GM19035 (cell line): ENCODE data around the gene TBR1.
A peak's percentile ranks its signal among the peaks of the same experiment; 100 is the strongest.

Source experiments
- ATAC-seq: cut with Tn5 transposase; IDR thresholded peaks from one replicate; pipeline ENCODE4 v1.9.1; 2021; ENCODE audit not compliant: unreplicated experiment

The TBR1 gene

GRCh38 chr2:161415987-161416707, at the start of gene TBR1:
TSS of gene TBR1 (plus strand) at chr2:161416297. CDS start at chr2:161416411, 114 bp downstream.
- no peak for ATAC-seq

- no peak for ATAC-seq
These were observed 48.4 kb upstream of the TBR1 start for GRCh38 chr2:161367675-161368074.

- ATAC-seq, result no peak
These were observed 46.8 kb upstream of the TBR1 start for GRCh38 chr2:161369311-161369710.

GRCh38 chr2:161370981-161371380, 45.1 kb upstream of the TBR1 start:
- ATAC-seq, result no peak

- no peak for ATAC-seq
These were observed 44.2 kb upstream of the TBR1 start for GRCh38 chr2:161371869-161372268.

DNA sequence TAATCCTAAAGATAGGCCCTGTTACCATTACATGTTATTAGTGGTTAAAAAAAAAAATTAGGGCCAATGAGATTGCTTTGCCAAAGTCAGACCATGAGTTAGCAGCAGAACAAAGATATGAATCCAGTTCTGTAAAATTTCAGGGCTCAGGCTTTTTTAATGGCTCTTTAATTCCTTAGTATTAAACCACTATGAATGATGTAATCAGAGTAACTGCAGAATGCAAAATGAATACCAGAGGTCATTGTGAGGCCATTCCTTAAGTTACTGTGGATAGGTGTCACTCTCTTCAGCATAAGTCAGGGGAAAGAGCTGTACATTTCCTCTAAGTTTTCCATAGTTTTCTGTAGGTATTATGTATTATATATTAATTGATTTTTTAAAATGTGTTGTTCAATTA, 42.2 kb upstream of the TBR1 start:
- ATAC-seq, result no peak

- ATAC-seq, result no peak
These were observed 41.7 kb upstream of the TBR1 start for GRCh38 chr2:161374446-161374845.

DNA sequence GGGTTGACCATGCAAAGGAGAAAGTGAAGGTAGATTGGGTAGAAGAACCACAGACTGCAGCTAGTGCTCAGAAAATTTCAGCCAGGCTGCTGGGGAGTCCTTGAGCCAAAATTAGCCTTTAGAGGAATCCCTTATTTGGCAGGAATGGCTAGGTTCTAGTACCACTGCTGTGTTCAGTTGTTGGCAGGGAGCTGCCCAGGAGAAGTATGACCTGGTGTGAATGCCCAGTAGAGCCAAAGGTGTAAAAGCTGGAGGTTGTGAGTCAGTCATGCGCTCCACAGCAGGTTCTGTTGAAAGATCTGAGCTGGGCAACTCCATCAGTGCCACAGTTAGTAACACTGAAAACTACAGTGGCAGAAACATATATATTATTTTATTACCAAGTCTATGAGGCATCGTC, 36.4 kb upstream of the TBR1 start:
- no peak for ATAC-seq

- no peak for ATAC-seq
These were observed 34.6 kb upstream of the TBR1 start for GRCh38 chr2:161381546-161381945.

- no peak for ATAC-seq
These were observed 33.4 kb upstream of the TBR1 start for GRCh38 chr2:161382747-161383146.

GRCh38 chr2:161384864-161385263, 31.2 kb upstream of the TBR1 start:
- peak; percentile 83 for ATAC-seq

- peak; percentile 67 for ATAC-seq
These were observed 29.8 kb upstream of the TBR1 start for GRCh38 chr2:161386228-161386824.

GRCh38 chr2:161388146-161388779, 27.8 kb upstream of the TBR1 start:
- no peak for ATAC-seq

DNA sequence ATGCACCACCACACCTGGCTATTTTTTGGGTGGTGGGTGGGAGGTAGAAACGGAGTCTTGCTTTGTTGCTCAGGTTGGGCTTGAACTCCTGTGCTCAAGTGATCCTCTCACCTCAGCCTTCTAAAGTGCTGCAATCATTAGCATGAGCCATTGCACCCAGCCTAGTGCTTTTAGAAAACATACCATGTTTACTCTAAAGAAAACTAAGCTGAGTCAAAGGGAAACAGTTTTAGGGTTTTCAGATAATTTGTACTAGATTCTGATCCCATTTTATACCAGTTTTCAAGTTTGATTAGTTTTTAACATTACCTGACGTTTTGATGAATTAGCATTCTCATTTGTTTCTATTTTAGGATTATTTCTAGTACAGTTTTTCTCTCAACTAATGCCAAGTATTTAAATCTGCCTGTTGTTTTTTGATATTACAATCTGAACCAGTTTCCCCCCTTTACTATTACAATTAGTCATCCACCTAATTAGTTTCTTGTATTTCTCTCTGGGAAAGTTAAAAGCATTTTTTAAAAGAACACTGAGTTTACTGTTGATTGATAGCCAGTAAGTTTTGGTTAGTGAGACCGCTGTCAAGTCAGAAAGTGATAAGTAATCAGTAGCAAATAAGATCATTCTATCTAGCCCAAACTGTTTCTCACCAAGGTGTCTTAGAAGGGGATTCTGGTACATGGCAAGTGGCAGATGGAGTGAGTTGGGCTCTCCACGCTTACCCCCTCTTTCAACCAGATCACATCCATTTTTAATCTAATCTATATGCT, 24.2 kb upstream of the TBR1 start:
- no peak for ATAC-seq

DNA sequence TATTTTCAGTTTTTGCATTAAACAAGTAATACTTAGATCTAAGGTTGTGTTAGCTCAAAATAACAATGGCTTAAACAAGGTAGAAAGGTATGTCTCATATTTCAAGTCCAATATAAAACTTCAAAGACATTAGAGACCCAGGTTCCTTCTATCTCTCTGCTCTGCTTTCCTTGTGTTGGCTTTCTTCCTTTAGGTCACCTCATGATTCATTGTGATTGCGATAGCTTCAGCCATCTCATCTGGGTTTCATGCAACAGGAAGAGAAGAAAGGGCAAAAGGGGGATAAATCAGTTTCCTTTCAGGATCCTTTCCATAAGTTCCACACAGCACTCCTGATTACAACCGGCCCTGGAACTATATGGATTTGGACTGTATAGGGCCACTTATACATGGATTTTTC, 16.0 kb upstream of the TBR1 start:
- no peak for ATAC-seq

DNA sequence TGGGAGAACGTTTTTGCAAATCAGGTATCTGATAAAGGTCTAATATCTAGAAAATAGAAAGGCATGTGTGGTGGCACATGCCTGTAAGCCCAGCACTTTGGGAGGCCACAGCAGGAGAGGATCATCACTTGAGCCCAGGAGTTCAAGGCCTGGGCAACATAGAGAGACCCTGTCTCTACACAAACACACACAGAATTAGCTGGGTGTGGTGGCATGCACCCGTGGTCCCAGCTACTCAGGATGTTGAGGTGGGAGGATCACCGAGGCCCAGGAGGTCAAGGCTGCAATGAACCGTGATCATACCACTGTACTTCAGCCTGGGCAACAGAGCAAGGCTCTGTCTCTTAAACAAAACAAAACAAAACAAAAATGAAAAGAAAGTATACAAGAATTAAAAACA, 13.8 kb upstream of the TBR1 start:
- ATAC-seq, result no peak

DNA sequence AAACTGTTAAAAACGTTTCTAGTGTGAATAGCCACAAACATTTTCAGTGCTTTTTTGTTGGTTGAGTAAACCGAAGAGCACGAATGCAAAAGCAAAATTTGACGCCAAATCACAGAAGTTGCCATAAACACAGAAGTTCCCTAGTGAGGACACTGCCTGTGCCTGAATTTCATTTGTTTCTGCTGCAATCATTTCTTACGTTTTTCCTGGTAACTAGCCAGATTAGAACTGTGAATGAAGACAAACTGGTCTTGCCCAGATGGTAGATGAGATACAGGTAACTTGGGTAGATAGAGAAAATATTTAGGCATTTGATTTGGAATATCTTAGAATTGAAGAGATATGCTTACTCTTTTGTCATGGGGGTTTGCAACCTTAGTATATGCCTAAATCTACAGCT, 9.8 kb upstream of the TBR1 start:
- no peak for ATAC-seq

DNA sequence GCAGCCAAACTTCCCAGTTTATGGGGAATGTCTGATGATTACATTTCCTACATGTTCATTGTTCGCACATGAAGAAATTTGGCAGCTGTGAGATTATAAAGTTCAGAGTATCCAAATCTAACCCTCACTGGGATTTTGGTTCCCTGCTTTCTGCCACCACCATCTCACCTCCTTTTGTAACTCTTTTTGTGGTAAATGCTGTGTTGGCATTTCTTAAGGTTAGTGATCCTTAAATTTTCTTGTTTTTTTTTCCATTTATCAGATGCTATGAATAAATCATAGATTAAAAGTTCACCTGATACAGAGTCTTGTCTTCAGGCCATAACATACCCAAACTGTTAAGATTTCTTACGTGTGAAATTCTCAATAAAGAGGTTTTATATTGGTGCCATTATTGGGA, 8.5 kb upstream of the TBR1 start:
- ATAC-seq, result no peak

GRCh38 chr2:161409308-161409907, 6.7 kb upstream of the TBR1 start:
- no peak for ATAC-seq

GRCh38 chr2:161412346-161412745, 3.8 kb upstream of the TBR1 start:
- ATAC-seq, result no peak
